ENCODE measurements around the gene RBP3.

DNA sequence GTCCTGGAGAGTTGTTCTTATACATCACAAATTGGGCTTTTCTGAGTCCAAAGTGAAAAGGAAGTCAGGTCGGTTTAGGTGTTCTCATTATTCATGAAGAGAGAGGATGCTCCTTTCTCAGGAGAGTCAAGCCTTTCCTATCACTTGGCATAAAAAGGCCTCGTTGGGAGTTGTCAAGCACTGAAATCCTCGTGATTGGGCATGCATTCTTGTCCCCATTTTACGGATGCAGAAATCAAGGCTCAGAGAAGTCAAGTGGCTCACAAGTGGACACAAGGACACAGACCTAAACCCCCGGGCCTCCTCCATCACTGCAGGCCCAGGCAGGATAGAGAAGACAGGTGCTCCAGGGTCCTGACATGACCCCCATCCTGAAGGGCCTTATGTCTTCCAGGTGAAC lies 8.5 kb downstream of the RBP3 start:
- TF ChIP-seq, protein P1, sequence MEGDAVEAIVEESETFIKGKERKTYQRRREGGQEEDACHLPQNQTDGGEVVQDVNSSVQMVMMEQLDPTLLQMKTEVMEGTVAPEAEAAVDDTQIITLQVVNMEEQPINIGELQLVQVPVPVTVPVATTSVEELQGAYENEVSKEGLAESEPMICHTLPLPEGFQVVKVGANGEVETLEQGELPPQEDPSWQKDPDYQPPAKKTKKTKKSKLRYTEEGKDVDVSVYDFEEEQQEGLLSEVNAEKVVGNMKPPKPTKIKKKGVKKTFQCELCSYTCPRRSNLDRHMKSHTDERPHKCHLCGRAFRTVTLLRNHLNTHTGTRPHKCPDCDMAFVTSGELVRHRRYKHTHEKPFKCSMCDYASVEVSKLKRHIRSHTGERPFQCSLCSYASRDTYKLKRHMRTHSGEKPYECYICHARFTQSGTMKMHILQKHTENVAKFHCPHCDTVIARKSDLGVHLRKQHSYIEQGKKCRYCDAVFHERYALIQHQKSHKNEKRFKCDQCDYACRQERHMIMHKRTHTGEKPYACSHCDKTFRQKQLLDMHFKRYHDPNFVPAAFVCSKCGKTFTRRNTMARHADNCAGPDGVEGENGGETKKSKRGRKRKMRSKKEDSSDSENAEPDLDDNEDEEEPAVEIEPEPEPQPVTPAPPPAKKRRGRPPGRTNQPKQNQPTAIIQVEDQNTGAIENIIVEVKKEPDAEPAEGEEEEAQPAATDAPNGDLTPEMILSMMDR (IDR thresholded peaks at IDR 0.05): no peak
- no peak for TF ChIP-seq ZFX (IDR thresholded peaks at IDR 0.05; ENCODE audit: borderline replicate concordance)
